Endothelial cell of umbilical vein (primary cell): ENCODE measurements around the gene CEP164. TPM values are rescaled to one million over a fixed set of nuclear protein-coding genes. Genes with fewer than 3 reads are reported as not detected.

Experiments used
- BruUV-seq: library from RNA; stranded (reverse); fragments of 400-500 nt; replicated peaks from 2 replicates; lab custom pipeline; 2021; lab: Mats Ljungman, UMichigan
- CTCF ChIA-PET: fragments of 300-600, 350-600 bp; sonication (Branson Sonifier 250); formaldehyde crosslinking; loops from one replicate; lab custom pipeline; 2021; ENCODE audit warnings: antibody characterized with exemption, inconsistent platforms; lab: Charles Lee
- POLR2A ChIA-PET: fragments of 300-600, 350-600 bp; sonication (Branson Sonifier 250); formaldehyde crosslinking; loops from one replicate; lab custom pipeline; 2021; ENCODE audit warnings: antibody characterized with exemption, inconsistent platforms; lab: Charles Lee
- DNase-seq: peaks from one replicate; pipeline ENCODE4 v3.0.0-alpha.2; 2011; ENCODE audit warnings: low read depth, low spot score
- FAIRE-seq: peaks from 2 replicates; lab custom pipeline; 2011; peaks lifted over from hg19 to GRCh38; lab: Jason Lieb, UNC
- H2AFZ ChIP-seq: 2 replicates; pipeline ENCODE4 v1.6.0; 2012; ENCODE audit warnings: low read depth, low read length, control low read depth, inconsistent platforms
- H3K27ac ChIP-seq: 2 replicates; pipeline ENCODE4 v1.5.1; 2011; ENCODE audit warnings: low read depth, mild to moderate bottlenecking, control low read depth, low read length, moderate library complexity; ENCODE audit not compliant: insufficient read depth
- H3K27me3 ChIP-seq, 2 experiments: 2 replicates each; pipeline versions ENCODE4 v1.6.0 to v1.6.1; 2011; ENCODE audit warnings: low read length in 2 of 2, mixed read lengths in 1 of 2; ENCODE audit not compliant: control insufficient read depth in 2 of 2, insufficient read depth in 2 of 2
- H3K36me3 ChIP-seq, 2 experiments: 2 replicates in 1 of 2; 3 replicates in 1 of 2; pipeline ENCODE4 v1.5.1; 2011; ENCODE audit warnings: low read length in 2 of 2, mild to moderate bottlenecking in 1 of 2, moderate library complexity in 1 of 2; ENCODE audit not compliant: control insufficient read depth in 2 of 2, insufficient read depth in 2 of 2; ENCODE audit errors: extremely low read depth in 1 of 2
- H3K4me1 ChIP-seq: 3 replicates; pipeline ENCODE4 v1.5.1; 2011; ENCODE audit warnings: mild to moderate bottlenecking, low read length; ENCODE audit not compliant: control insufficient read depth, insufficient read depth; ENCODE audit errors: extremely low read depth
- H3K4me2 ChIP-seq: 2 replicates; pipeline ENCODE4 v1.6.1; 2011; ENCODE audit warnings: low read length, control low read depth, mixed read lengths; ENCODE audit not compliant: insufficient read depth
- H3K4me3 ChIP-seq, 3 experiments: fragments of 200-600 bp in 1 of 3; sonication (generic), shearing (Covaris generic) in 1 of 3; replicated peaks in 1 of 3; 2 replicates each; pipeline ENCODE4 v1.5.1; 2011 to 2016; ENCODE audit warnings: control low read depth in 3 of 3, low read length in 3 of 3, mild to moderate bottlenecking in 2 of 3, inconsistent platforms in 1 of 3, low read depth in 1 of 3, moderate library complexity in 1 of 3; ENCODE audit not compliant: insufficient read depth in 1 of 3
- H3K79me2 ChIP-seq: 2 replicates; pipeline ENCODE4 v1.6.0; 2012; ENCODE audit warnings: low read length, inconsistent platforms; ENCODE audit not compliant: control insufficient read depth, insufficient read depth
- H3K9ac ChIP-seq: replicated peaks from 2 replicates; pipeline ENCODE3; 2011; ENCODE audit warnings: low read length, control low read depth; ENCODE audit not compliant: insufficient read depth; ENCODE audit errors: extremely low read depth
- H3K9me1 ChIP-seq: replicated peaks from 3 replicates; pipeline ENCODE4 v1.6.0; 2011; ENCODE audit warnings: mild to moderate bottlenecking, low read length; ENCODE audit not compliant: control insufficient read depth, insufficient read depth; ENCODE audit errors: extremely low read depth
- H3K9me3 ChIP-seq: replicated peaks from 2 replicates; pipeline ENCODE4 v1.5.1; 2012; ENCODE audit warnings: low read length, inconsistent platforms; ENCODE audit not compliant: control insufficient read depth, insufficient read depth
- H4K20me1 ChIP-seq: replicated peaks from 2 replicates; pipeline ENCODE3; 2011; ENCODE audit warnings: mild to moderate bottlenecking, low read length; ENCODE audit not compliant: control insufficient read depth, insufficient read depth; ENCODE audit errors: extremely low read depth
- EZH2 ChIP-seq: IDR thresholded peaks from 2 replicates; pipeline ENCODE4 v1.6.1; 2012; ENCODE audit warnings: borderline replicate concordance, low read depth, mild to moderate bottlenecking, moderate library complexity, low read length, inconsistent platforms; ENCODE audit not compliant: severe bottlenecking
- FOS ChIP-seq: IDR thresholded peaks from 2 replicates; pipeline ENCODE4 v1.6.1; 2011; ENCODE audit warnings: mild to moderate bottlenecking, low read length, moderate library complexity, borderline replicate concordance; ENCODE audit not compliant: insufficient read depth
- GATA2 ChIP-seq: IDR thresholded peaks from 2 replicates; pipeline ENCODE4 v1.7.0; 2011; ENCODE audit warnings: low read depth, mild to moderate bottlenecking, moderate library complexity, mixed read lengths, low read length; ENCODE audit not compliant: insufficient read length, insufficient read depth
- JUN ChIP-seq: IDR thresholded peaks from 2 replicates; pipeline ENCODE4 v1.6.1; 2011; ENCODE audit warnings: borderline replicate concordance, low read depth; ENCODE audit not compliant: insufficient read length, insufficient read depth
- MYC ChIP-seq: IDR thresholded peaks from one replicate; pipeline ENCODE4 v1.6.1; 2011; ENCODE audit warnings: mild to moderate bottlenecking, low read depth, low read length
- POLR2A ChIP-seq: IDR thresholded peaks from 2 replicates; pipeline ENCODE4 v1.6.1; 2012; ENCODE audit warnings: low read depth, mild to moderate bottlenecking, control low read depth, low read length
- POLR2AphosphoS5 ChIP-seq: IDR thresholded peaks from 2 replicates; pipeline ENCODE4 v1.6.1; 2012; ENCODE audit warnings: low read depth, mild to moderate bottlenecking, control low read depth, low read length, moderate library complexity; ENCODE audit not compliant: insufficient read depth
- dilution Hi-C: fragments of 300-500 bp; cut with MboI; formaldehyde crosslinking; loops from one replicate; pipeline ENCODE4 v1.15.0; 2019; ENCODE audit warnings: low sequenced_read_pairs; ENCODE audit not compliant: extremely low pct_ligation_motif_present
- intact Hi-C: fragments of 100-400 bp; cut with micrococcal nuclease; formaldehyde crosslinking; loops from one replicate; pipeline ENCODE4 v1.10.0; 2022
- polyA plus RNA-seq, 4 experiments: library from polyadenylated mRNA; depleted of rRNA in 3 of 4; stranded (reverse) in 3 of 4; unstranded in 1 of 4; fragments of >200 nt; gene quantifications; 2 replicates each; pipeline versions ENCODE4 v1.2.1 to v1.2.3, GENCODE V29; 2011 to 2012; ENCODE audit warnings: missing spikeins in 1 of 4
- total RNA-seq: library from RNA; stranded (reverse); gene quantifications from 2 replicates; pipeline ENCODE4 v1.2.3, GENCODE V29; 2021
- TF ChIP-seq, protein P1 (sequence below): IDR thresholded peaks from 2 replicates; pipeline ENCODE4 v1.6.1; 2011; ENCODE audit not compliant: insufficient read depth, insufficient read length
- TF ChIP-seq, protein P2 (sequence below), 2 donors: IDR thresholded peaks; 1 replicate in 1 of 2; 2 replicates in 1 of 2; pipeline ENCODE4 v1.5.1; 2011; ENCODE audit warnings: low read length in 2 of 2, mild to moderate bottlenecking in 2 of 2, moderate library complexity in 2 of 2, control low read depth in 1 of 2, inconsistent platforms in 1 of 2, low read depth in 1 of 2; ENCODE audit not compliant: insufficient read depth in 1 of 2; ENCODE audit errors: extremely low read depth in 1 of 2

The CEP164 gene
- total and polyA plus RNA-seq, 2 donors (not counting 3 experiments of a cell fraction or from before 2014, with no cell fraction given) = 22.7 to 48.4 TPM

DNA sequence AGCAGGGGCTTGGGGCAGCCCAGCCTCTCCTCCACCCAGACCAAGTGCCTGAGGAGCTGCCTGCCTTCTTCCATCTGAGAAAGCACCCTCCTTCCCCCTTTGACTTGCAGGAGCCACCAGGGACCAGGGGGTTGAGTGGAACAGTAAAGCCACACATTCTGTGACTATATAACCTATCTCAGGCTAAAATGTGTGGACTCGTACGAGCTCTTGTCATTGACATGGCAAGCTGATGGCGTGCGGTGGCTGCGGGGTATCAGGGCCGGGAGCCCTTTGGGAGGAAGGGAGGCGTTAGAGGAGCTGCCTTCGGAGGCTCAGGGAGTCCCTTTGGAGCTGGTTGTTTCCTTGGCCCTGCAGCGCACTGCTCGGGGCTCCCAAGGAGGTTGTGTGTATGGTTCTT is 84.5 kb downstream of the CEP164 start:
- intact Hi-C loops = no loop called here
- H3K79me2 ChIP-seq = no peaks in the 10 kb centered on the region
- CTCF ChIA-PET = interaction anchor here (4.8 kb wide), 1 partner anchor 15 kb away, joined by 21 read pairs; no protein-coding TSS in a partner anchor
- H3K36me3 ChIP-seq = peaks cover 7 to 18% of the 10 kb centered on the region in 2 experiments
- FAIRE-seq = no peak
- no peaks in the 10 kb centered on the region for H3K9me1 ChIP-seq
- H3K4me1 ChIP-seq = no peaks in the 10 kb centered on the region
- TSS peak; percentile 56 for BruUV-seq
- no peak overlapping the region for H3K9ac ChIP-seq
- no peak overlapping the region for H3K27ac ChIP-seq
- no peak for DNase-seq
- no peaks in the 10 kb centered on the region for H3K27me3 ChIP-seq
- POLR2A ChIA-PET = no interaction called here
- no peak overlapping the region for H3K4me2 ChIP-seq
- H3K9me3 ChIP-seq = no peaks in the 10 kb centered on the region
- no peak overlapping the region for H2AFZ ChIP-seq
- no peaks in the 10 kb centered on the region for H4K20me1 ChIP-seq
- no peak overlapping the region for H3K4me3 ChIP-seq
- dilution Hi-C loops = no loop called here
- TF ChIP-seq, protein P1, sequence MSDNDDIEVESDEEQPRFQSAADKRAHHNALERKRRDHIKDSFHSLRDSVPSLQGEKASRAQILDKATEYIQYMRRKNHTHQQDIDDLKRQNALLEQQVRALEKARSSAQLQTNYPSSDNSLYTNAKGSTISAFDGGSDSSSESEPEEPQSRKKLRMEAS = no peak
- TF ChIP-seq MYC = no peak
- no peak for TF ChIP-seq POLR2AphosphoS5

DNA sequence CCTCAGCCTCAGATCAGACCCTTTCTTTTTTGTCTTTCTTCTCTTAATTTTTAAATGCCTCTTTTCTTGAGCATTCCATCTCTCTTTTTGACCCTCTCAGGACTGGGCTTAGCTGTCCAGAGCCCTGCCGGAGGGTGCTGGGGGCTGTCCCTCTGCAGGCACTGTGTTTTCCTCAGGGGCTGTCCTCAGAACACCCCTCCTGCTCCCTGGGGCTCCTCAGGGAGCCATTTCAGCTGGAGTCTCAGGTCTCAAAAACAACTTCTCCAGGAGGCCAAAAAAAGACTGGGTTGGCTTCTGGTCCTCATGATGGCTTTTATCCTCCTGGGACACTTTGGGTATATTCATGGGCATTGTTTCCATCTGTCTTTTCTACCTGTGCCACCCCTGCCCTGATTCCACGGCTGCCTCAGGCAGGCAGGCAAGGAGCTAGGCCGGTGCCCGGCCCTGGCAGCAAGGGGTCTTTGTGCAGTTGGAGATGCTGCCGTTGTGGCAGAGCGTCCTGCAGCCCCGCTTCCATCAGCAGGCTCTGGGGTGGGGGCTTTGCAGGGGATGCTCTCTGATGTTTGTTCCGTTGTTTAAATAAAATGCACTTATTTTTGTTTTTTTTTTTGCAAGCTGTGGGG is 85.1 kb downstream of the CEP164 start:
- no peak for DNase-seq
- dilution Hi-C loops (no loop called here), intact Hi-C loops (no loop called here)
- Histone ChIP-seq H3K79me2 (no peaks in the 10 kb centered on the region), H3K27me3 (no peaks in the 10 kb centered on the region), H3K36me3 (peaks cover 6 to 17% of the 10 kb centered on the region in 2 experiments), H3K9me1 (no peaks in the 10 kb centered on the region), H3K4me2 (no peak overlapping the region), H2AFZ (no peak overlapping the region), H3K9me3 (no peaks in the 10 kb centered on the region), H3K4me3 (no peak overlapping the region), H3K27ac (no peak overlapping the region), H3K4me1 (no peaks in the 10 kb centered on the region), H3K9ac (no peak overlapping the region), H4K20me1 (no peaks in the 10 kb centered on the region)
- no peak for FAIRE-seq
- ChIA-PET POLR2A (no interaction called here), CTCF (interaction anchor here (4.8 to 6.9 kb wide), 2 partner anchors 14 kb away, joined by 21 to 54 read pairs; no protein-coding TSS in a partner anchor)
- no TSS peak for BruUV-seq
- TF ChIP-seq POLR2A = no peak
- TF ChIP-seq, protein P2, sequence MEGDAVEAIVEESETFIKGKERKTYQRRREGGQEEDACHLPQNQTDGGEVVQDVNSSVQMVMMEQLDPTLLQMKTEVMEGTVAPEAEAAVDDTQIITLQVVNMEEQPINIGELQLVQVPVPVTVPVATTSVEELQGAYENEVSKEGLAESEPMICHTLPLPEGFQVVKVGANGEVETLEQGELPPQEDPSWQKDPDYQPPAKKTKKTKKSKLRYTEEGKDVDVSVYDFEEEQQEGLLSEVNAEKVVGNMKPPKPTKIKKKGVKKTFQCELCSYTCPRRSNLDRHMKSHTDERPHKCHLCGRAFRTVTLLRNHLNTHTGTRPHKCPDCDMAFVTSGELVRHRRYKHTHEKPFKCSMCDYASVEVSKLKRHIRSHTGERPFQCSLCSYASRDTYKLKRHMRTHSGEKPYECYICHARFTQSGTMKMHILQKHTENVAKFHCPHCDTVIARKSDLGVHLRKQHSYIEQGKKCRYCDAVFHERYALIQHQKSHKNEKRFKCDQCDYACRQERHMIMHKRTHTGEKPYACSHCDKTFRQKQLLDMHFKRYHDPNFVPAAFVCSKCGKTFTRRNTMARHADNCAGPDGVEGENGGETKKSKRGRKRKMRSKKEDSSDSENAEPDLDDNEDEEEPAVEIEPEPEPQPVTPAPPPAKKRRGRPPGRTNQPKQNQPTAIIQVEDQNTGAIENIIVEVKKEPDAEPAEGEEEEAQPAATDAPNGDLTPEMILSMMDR (IDR thresholded peaks at IDR 0.05; ENCODE audit: extremely low read depth in 1 of 2, insufficient read depth in 1 of 2, low read depth in 1 of 2, low read length in 2 of 2) = no peak
- no peak for TF ChIP-seq MYC
- TF ChIP-seq EZH2 = no peak
- no peak for TF ChIP-seq JUN
- TF ChIP-seq, protein P1 = no peak
- TF ChIP-seq POLR2AphosphoS5 = no peak
- no peak for TF ChIP-seq GATA2
- no peak for TF ChIP-seq FOS
